ENCODE data around the gene GH2.
"Not testable (repeated sequence)": the region's sequence is repeated elsewhere in the genome, so short reads cannot be mapped to it uniquely, and the experiment has no call there.

Gene GH2

DNA sequence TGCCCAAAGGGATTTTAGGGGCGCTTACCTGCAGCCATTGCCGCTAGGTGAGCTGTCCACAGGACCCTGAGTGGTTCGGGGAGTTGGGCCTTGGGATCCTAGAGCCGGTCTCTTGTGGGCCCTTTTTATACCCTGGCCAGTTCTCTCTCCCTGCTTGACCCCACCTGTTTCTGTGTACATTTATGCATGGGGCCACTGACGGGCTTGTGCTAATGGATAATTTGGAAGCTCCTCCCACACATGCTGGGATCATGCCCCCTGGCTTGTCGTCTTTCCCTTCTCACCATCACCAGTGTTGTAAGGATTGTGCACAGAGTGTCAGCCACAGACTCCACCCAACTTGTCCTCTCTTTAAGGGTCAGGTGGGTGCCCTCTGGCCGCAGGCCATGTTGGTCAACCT is 8.2 kb downstream of the GH2 start, which contains the start of gene CSH2:
CSH2 (minus strand) TSS at position 101 of the 400 bp plus-strand sequence; CDS start at position 38, 63 bp downstream.
- not testable (repeated sequence) for DNase-seq (ENCODE audit: low read depth)

DNA sequence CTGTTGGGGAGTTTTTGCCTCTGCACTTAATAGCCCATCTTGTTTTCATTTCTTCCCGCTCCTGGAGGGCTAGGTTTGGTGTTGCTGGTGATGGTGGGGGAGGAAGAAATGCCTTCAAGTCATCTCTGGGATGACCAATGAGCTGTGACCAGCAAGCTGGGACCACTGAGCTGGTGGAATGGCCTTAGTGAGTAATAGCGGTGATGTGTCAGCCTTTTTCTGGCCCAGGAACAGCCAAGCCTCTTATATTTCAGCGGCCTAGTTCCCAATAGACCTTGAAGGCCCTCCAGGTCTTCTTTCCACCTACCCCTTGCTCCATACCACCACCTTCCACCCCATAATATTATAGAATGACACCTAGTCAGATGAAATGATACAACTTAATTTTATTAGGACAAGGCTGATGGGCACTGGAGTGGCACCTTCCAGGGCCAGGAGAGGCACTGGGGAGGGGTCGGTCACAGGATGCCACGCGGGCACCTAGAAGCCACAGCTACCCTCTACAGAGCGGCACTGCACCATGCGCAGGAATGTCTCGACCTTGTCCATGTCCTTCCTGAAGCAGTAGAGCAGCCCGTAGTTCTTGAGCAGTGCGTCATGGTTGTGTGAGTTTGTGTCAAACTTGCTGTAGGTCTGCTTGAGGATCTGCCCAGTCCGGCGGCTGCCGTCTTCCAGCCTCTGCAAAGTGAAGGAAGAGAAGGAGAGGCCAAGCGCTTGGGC is 9.9 kb downstream of the GH2 start:
- DNase-seq (ENCODE audit: low read depth) = not testable (repeated sequence)

DNA sequence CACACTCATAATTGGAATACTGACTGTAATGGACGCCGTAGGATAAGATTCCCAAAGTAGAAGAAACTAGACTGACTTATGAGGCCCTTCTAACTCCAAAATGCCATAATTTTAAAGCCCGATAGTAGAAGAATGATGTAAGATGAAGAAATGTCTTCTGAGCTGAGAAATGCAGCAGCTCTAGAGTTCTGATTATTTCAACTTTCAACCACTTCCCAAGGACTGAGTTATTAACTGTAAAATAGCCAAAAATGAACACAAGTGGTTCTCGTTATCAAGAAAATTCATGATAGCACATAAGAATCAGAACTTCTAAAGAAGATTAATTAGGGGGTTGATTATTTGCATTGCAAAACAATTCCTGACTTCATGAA is 11.5 kb downstream of the GH2 start:
- not testable (repeated sequence) for DNase-seq (ENCODE audit: low read depth)

DNA sequence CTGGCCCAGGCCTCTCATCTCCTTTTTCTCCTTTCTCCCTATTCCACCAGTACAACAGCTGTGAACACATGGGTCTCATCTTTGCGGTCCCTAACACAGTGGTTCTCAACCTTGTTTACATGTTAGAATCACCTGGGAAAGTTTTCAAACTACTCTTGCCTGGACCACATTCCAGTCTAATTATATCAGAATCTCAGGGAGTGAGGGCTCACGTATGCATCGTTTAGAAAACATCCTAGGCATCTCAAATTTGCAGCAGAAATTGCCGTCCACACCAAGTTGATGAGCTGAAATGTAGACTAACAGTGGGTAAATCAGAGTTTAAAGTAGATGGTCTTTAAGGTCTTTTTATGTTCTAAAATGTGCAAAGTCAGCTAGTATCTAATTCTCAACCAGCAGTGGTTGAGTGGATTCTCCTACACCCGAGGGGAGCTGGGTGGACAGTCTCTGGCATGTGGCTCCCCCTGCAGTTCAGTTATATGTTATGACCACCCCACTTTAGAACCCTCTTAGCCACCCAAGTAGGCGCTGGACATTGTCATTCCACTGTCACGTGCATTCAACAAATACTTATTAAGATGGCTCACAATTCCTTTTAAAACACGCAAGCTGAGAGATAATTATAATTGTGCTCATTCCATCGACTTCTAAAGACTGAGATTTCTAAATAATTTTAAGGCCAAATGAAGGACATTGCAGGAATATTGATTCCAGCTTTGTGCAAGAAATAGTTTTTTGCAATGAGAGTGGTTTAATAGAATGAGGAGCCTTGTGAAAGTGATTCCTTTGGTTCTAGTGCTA is 12.1 kb downstream of the GH2 start:
- not testable (repeated sequence) for DNase-seq (ENCODE audit: low read depth)

DNA sequence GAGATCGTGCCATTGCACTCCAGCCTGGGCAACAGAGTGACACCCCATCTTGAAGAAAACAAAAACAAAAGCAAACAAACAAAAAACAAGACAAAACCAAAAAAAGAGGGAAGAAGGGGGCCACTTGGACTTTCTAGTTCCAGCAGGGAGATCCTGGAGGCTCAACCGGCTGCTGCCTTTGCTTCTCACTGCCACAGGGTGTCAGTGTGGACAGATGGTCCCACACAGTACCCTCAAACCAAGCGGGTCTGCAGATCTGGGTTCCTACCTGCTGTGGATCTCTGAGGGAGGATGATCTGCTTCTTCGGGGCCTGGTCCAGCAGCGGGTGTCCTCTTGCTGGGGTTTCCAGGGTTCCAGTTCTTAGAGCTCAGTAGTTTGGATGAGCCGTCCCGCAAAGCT is 15.1 kb downstream of the GH2 start:
- DNase-seq (ENCODE audit: low read depth) = not testable (repeated sequence)

DNA sequence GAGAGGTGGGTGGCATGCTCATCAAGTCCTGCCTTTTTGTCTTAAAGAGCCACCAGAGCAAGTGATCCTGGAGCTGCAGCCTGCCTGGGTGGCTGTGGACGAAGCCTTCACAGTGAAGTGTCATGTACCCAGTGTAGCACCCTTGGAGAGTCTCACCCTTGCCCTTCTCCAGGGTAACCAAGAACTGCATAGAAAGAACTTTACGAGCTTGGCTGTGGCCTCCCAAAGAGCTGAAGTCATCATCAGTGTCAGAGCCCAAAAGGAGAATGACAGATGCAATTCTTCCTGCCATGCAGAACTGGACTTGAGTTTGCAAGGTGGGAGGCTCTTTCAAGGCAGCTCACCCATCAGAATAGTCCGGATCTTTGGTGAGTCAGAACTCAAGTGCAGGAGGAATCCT is 22.5 kb downstream of the GH2 start:
- DNase-seq (ENCODE audit: low read depth) = no peak

DNA sequence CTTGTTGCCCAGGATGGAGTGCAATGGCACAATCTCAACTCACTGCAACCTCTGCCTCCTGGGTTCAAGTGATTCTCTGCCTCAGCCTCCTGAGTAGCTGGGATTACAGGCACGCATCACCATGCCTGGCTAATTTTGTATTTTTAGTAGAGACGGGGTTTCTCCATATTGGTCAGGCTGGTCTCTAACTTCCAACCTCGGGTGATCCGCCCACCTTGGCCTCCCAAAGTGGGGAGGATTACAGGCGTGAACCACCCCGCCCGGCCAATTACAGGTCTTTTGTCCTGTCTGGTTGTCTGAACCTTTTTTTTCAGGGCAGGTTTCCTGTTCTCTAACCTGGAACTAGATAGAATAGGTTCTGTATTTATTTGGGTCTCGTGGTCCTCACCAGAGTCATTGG is 25.3 kb downstream of the GH2 start:
- DNase-seq (ENCODE audit: low read depth) = not testable (repeated sequence)

DNA sequence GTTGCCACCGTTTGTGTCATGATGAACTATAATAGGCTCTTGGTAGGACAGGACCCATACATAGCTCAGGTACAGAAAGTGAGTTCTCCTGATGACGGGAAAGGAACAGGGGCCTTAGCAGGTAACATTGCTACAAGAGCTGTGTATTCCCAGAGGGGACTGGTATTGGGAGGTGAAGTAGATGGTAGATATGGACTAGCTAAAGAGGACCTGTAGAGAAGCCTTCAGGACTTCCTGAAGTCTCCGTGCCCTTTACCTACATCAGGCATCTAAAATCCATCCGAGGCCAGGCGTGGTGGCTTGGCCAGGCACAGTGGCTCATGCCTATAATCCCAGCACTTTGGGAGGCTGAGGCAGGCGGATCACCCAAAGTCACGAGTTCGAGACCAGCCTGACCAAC is 26.6 kb downstream of the GH2 start:
- no peak for DNase-seq (ENCODE audit: low read depth)

DNA sequence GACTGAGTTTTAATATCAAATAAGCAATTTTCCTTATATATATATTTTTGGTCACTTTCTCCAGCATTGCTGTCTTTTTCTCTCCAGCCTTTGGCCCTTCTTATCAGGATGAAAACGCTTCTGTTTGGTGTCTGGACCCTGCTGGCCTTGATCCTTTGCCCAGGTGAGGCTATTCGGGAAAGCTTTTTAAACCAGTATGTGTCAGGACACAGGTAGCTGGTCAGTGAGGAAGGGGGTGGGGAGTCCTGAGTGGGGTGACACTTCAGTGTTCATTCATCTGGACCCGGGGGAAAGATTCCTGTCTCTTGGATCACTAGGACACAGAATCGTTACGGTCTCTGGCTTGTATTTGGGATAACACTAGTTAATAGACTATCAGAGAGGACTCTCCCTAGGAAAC is 27.0 kb downstream of the GH2 start:
- DNase-seq (ENCODE audit: low read depth) = no peak

DNA sequence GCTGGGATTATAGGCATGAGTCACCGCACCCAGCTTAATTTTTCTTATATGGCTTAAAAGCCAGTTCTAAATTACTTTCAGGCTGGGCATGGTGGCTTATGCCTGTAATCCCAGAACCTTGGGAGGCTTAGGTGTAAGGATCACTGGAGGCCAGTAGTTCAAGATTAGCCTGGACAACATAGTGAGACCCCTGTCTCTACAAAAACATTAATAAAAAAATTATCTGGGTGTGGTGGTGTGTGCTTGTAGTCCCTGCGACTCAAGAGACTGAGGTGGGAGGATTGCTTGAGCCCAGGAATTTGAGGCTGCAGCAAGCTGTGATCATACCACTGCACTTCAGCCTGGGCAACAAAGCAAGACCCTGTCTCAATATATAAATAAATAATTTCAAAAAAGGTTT is 28.5 kb downstream of the GH2 start:
- no peak for DNase-seq (ENCODE audit: low read depth)

DNA sequence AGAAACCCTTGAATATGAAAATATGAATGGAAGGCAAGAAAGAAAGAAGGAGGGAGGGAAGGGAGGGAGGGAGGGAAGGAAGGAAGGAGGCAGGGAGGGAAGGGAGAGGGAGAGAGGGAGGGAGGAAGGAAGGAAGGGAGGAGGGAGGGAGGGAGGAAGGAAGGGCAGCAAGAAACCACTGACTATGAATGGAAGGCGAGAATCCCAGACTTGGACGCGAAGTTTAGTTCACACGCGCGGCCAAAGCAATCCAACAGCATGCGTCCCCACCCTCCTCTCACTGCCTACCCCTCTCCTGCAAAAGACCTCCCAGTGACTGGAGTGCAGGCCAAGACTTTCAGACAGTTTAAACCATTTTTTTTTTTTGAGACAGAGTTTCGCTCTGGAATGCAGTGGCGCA is 31.3 kb downstream of the GH2 start:
- DNase-seq (ENCODE audit: low read depth) = no peak

DNA sequence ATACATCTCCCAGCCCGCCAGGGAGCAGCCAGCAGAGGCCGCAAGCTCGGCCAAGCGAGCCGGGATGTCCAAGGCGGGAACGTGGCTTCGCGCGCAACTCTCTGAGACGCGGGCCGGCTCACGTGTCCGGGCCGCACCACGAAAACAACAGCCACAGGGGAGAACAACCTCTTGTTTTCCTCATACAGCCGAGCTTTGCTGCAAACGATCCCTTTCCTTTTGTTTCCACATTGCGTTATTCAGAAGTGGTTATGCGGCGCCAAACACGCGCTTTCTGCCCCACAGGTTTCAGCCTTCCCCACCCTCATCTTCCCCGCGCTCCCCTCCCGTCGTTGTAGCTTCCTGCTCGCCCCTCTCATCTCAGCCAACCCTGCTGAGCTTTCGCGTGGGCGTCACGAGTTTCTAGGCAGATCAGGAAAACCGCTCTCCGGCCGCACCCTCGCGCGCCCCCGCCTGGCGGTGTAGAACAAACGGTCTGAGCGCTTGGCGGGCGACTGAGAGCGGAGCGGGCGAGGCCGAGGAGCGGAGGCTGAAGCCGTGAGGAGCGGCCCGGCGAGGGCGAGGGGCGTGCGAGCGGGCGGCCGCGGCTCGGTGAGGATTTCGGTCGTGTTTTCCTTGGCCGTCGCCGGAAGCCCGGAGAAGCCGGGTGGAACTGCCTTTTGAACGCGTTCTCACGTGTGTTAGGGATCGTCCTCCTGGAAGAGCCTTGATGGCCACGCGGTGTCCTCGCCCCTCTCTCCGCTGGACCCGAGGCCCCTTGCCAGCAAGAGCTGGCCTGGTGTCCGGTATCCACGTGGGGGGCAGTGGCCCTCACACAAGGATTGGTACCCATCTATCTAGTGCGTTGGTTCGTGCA is 32.7 kb downstream of the GH2 start:
- DNase-seq (ENCODE audit: low read depth) = peak; percentile 84

DNA sequence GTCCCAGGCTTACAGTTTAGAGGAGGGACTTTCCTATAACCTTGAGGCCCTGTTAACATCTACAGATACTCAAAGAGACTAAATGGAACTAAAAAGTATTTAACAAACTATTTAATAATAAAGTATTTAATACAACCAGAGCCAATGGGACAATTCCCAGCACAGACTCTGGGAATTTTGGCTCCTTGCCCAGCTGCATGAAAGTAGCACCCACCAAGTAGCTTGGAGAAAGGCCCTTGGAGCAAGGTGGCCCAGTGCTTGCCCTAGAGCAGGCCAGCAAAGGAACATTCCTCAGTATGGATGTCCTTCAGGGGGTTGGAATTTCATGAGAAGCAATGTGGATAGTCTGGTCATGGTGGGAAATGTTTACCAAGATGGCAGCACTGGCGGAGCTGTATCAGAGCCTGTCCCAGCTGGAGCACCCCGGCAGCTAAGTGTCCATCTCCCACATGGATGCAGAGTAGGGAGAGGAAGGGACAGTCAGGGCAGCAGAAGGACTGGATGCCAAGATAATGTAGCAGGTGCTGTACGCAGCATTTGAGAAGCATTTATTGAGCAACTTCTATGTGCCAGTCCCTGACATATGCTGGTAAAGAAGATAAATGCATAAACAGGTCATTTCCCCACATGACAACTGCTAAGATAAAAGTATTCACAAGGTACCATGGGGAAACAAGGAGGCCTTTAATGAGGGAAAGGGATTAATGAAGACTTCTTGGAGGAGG is 34.1 kb downstream of the GH2 start:
- DNase-seq (ENCODE audit: low read depth) = no peak

DNA sequence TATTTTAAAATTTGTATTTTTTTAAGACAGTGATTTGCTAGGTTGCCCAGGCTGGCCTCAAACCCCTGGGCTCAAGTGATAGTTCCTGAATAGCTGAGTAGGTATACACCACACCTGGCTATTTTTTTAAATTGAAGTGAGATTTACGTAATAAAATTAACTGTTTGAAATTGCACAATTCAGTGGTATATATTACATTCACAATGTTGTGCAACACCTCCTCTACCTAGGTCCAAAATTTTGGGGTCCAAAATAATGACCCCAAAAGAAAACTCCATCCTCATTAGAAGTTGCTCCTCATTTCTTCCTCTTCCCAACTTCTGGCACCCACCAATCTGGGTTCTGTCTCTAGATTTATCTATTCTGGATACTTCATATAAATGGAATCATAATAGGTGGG is 36.2 kb downstream of the GH2 start:
- DNase-seq (ENCODE audit: low read depth) = no peak

DNA sequence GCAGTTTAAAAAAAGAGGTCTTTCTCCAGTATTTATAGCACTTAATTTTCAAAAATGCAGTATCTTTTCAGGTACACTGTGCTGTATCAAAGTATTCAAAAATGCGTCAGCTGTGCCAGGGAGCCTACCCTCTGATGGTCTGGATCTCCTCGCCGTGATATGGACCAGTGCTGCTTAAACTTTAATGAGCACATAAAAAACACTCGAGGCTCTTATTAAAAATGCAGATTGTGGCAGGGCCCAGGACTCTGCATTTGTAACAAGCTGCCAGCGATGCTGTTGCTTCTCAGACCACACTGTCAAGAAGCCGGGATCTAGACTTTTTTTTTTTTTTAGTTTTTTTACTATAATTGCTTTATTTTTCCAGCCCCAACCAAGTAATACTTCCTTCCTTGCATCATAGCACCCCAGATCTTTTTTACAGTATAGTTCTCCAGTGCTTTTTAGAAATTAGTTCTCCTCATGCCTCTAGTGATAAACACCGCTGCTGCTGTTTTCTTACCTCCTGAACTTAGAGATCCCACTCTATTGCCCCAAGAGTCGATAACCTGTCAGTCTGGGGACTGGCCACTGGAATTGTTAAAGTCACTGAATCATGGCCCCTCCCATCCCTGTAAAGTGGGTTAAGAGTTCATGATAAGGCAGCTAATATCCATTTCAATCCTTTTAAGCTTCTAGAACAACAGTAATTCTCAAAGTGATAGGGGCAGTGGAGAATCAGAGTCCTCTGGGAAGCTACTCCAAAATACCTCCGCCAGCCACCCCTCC is 37.6 kb downstream of the GH2 start:
- no peak for DNase-seq (ENCODE audit: low read depth)

DNA sequence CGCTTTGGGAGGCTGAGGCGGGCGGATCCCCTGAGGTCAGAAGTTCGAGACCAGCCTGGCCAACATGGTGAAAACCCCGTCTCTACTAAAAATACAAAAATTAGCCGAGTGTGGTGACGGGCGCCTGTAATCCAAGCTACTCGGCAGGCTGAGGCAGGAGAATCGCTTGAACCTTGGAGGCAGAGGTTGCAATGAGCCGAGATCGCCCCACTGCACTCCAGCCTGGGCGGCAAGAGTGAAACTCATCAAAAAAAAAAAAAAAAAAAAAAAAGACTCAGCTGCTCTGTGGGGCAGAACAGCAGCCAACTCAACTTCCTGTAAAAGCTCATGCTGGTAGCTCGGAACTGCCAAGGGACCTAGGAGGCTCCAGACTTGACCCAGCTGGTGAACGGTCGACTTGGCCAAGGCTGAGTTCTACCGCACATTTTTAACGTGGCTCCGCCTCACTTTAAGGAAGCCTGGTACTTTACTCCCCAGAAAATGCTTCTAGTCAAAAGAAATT is 38.3 kb downstream of the GH2 start:
- DNase-seq (ENCODE audit: low read depth) = not testable (repeated sequence)

DNA sequence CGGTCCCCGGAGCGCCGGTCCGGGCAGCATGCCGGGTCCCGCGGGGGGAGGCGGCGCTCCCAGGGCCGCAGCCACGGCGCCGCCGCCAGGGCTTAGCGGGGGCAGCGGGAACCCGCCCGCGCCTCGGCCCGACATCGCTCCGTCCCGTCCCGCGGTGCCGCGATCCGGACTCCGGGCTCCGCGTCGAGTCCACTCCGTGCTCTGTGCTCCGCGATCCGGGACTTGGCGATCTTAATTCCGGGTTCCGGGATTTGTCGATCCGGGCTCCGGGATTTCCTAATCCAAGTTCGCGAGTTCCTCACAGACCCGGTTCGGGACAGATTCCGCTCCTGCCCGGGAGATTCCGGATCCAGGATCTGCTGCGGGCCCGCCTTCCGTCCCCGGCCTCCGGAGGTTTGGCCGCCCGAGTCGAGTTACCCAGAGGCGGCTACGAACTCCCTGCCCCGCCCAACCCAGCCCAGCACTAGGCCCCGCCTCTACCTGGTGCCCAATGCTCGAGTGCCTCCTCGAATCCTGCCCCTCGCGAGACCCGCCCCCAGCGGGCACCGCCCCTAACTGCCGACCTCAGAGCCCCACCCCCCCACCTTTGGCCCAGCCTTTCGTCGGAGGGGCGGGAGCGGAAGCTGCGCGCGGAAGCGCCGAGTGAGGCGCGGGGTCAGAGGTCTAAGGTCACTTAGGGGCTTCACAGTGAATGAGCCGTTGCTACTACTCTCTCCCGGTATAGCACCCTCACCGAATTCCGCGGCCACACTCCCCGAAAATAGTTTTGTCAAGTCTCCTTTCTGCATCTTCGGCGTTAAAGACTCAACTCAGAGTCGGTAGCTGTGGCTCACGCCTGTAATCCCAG is 39.0 kb downstream of the GH2 start, which contains the start of gene SMARCD2:
SMARCD2 (minus strand) TSS at position 146 of the 847 bp plus-strand sequence; CDS start at position 135, 11 bp downstream.
- DNase-seq (ENCODE audit: low read depth) = peak; percentile 98

DNA sequence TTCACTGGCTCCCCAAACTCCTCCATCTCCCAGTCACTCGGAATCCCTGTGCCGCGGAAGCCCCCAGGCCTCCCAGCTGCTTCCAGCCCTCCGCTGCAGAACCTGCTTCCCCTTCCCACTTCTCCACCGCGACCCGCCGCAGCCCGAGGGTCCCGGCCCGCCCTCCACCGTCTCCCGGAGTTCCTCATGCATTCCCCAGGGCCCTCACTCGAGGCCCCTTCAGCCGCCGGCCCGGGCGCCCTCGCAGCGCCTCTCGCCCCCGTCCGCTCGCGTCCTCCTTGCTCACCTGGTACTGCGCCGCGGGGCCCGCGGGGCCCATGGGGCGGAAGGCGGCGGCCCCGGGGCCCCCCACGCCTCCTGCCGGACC is 39.6 kb downstream of the GH2 start:
- no peak for DNase-seq (ENCODE audit: low read depth)

DNA sequence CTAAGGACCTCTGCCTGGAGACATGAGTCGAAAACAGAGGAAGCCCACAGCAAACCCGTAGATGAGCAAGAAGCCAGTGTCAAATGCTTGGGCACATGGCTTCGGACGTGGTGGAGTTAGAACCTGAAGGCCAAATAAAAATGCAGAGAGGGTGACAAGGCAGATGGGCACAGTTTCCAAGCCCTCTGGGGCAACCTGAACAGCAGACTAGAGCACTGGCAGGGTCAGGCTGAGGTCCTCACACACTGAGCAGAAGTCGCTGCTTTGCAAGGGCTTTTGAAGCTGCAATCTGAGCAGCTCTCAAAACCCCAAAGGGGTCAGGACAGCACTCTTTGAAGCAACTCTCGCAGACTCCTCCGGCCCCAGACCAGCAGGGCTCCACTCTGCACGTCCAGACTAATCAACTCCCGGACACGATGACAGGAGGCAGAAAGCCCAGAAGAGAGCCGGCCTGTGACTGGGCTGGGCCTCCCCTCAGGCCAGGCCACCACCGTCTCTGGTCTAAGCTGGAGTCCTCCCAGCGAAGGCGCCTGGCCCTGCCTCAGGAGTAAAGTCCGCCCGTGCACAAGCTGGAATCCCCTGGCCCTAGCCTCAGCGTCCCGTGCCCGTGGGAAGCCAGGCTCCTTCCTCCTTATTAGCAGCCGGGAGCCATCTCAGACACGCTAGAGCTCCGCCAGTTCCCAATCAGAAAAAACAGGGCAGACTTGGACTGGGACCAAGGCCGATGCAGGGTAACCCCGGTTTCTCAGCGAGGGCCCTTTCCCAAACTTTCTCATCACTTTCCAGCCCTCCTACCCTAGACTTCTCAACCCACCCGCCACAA is 40.2 kb downstream of the GH2 start:
- no peak for DNase-seq (ENCODE audit: low read depth)
